Tibial nerve (tissue), 4 donors: ENCODE measurements around the gene CHST4. TPM values are rescaled to one million over a fixed set of nuclear protein-coding genes. Genes with fewer than 3 reads are reported as not detected.
A peak's percentile ranks its signal among the peaks of the same experiment; 100 is the strongest.
"Not testable (repeated sequence)": the region's sequence is repeated elsewhere in the genome, so short reads cannot be mapped to it uniquely, and the experiment has no call there.

Experiments used
- DNase-seq, 2 donors: peaks; one replicate each; pipeline ENCODE4 v3.0.0-alpha.2; 2019; ENCODE audit warnings: low spot score in 2 of 2
- H3K27ac ChIP-seq, 4 donors: fragments of 200-600 bp; sonication (generic) in 3 of 4; one replicate each; pipeline ENCODE4 v1.5.1; 2017 to 2019; ENCODE audit warnings: mild to moderate bottlenecking in 1 of 4
- H3K27me3 ChIP-seq, 2 donors: fragments of 200-600 bp; sonication (generic) in 1 of 2; one replicate each; pipeline versions ENCODE4 v1.5.1 to v1.6.0; 2017 to 2019
- H3K36me3 ChIP-seq, 3 donors: fragments of 200-600 bp; sonication (generic); one replicate each; pipeline ENCODE4 v1.5.1; 2018 to 2019
- H3K4me1 ChIP-seq, 4 donors: fragments of 200-600 bp; sonication (generic) in 3 of 4; one replicate each; pipeline ENCODE4 v1.5.1; 2017 to 2019
- H3K4me3 ChIP-seq, 4 donors: fragments of 200-600 bp; sonication (generic) in 3 of 4; one replicate each; pipeline ENCODE4 v1.5.1; 2017 to 2019; ENCODE audit warnings: mild to moderate bottlenecking in 1 of 4, moderate library complexity in 1 of 4
- H3K9me3 ChIP-seq, 4 donors: fragments of 200-600 bp; sonication (generic) in 3 of 4; one replicate each; pipeline ENCODE4 v1.5.1; 2017 to 2019
- EP300 ChIP-seq, 2 donors: sonication (generic); formaldehyde crosslinking; IDR thresholded peaks; one replicate each; pipeline ENCODE4 v1.6.1; 2017; ENCODE audit warnings: antibody characterized with exemption in 2 of 2, mild to moderate bottlenecking in 1 of 2
- POLR2A ChIP-seq, 2 donors: fragments of 450-650 bp; IDR thresholded peaks; one replicate each; pipeline ENCODE4 v1.6.1; 2017; ENCODE audit warnings: antibody characterized with exemption in 2 of 2, mild to moderate bottlenecking in 2 of 2, moderate library complexity in 2 of 2
- WGBS, 2 donors: methylation state at CpG; one replicate each; pipeline ENCODE4 v1.1.5; 2018; 5-methylcytosine and 5-hydroxymethylcytosine counted together
- total RNA-seq, 4 donors: library from RNA; depleted of rRNA; stranded (reverse); fragments of >200 nt; gene quantifications; one replicate each; pipeline ENCODE4 v1.1.0, GENCODE V29; 2016
- TF ChIP-seq, protein P1 (sequence below), 5 experiments: fragments of 200-600 bp in 3 of 5; fragments of 450-650 bp in 2 of 5; sonication (generic) in 3 of 5; IDR thresholded peaks; one replicate each; pipeline ENCODE4 v1.5.1; 2016 to 2019; ENCODE audit warnings: antibody characterized with exemption in 5 of 5, mild to moderate bottlenecking in 3 of 5, moderate library complexity in 2 of 5

The CHST4 gene
- total RNA-seq, 4 donors from 2014 or later, result not detected

DNA sequence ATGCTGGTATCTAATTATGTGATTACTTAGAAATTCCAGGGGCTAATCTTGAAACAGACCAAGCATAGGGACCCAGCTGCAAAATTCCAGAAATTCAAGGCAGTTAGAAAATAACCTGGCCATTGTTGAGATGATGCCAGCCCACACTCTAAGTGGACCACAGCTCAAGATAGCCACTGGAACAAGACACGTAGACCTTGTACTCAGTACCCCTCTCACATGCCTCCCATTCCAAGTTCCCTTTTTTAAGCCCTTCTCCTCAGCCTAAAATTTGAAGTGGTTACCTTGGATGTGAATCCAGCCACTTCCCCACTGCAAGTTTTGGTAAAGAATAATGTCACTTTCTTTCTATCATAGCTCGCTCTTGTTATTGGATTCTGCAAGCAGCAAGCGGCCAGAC is 33.0 kb upstream of the CHST4 start:
- no peak for DNase-seq
- no peaks in the 10 kb centered on the region for H3K27me3 ChIP-seq
- TF ChIP-seq, protein P1, sequence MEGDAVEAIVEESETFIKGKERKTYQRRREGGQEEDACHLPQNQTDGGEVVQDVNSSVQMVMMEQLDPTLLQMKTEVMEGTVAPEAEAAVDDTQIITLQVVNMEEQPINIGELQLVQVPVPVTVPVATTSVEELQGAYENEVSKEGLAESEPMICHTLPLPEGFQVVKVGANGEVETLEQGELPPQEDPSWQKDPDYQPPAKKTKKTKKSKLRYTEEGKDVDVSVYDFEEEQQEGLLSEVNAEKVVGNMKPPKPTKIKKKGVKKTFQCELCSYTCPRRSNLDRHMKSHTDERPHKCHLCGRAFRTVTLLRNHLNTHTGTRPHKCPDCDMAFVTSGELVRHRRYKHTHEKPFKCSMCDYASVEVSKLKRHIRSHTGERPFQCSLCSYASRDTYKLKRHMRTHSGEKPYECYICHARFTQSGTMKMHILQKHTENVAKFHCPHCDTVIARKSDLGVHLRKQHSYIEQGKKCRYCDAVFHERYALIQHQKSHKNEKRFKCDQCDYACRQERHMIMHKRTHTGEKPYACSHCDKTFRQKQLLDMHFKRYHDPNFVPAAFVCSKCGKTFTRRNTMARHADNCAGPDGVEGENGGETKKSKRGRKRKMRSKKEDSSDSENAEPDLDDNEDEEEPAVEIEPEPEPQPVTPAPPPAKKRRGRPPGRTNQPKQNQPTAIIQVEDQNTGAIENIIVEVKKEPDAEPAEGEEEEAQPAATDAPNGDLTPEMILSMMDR (IDR thresholded peaks at IDR 0.05), result no peak
- TF ChIP-seq POLR2A (IDR thresholded peaks at IDR 0.05) (no peak), EP300 (IDR thresholded peaks at IDR 0.05) (no peak)
- no peak overlapping the region for H3K27ac ChIP-seq
- WGBS, 2 donors, result 61 to 73% methylated on average over 3 of the region's 3 CpGs
- H3K36me3 ChIP-seq, result no peaks in the 10 kb centered on the region
- no peaks in the 10 kb centered on the region for H3K4me1 ChIP-seq
- no peaks in the 10 kb centered on the region for H3K9me3 ChIP-seq
- no peak overlapping the region for H3K4me3 ChIP-seq

DNA sequence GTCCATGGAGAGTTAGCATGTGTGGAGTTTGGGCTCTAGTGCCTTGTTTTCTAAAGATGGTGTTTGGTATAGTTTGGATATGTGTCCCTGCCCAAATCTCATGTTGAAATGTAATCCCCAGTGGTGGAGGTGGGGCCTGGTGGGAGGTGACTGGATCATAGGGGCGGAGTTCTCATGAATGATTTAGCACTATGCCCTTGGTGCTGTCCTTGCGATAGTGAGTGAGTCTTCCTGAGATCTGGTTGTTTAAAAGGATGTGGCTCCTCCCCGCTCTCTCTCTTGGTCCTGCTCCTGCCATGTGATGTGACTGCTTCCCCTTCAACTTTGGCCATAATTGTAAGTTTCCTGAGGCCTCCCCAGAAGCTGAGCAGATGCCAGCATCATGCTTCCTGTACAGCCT is 28.2 kb upstream of the CHST4 start:
- Histone ChIP-seq H3K27ac (no peak overlapping the region), H3K4me1 (no peaks in the 10 kb centered on the region), H3K9me3 (no peaks in the 10 kb centered on the region), H3K36me3 (no peaks in the 10 kb centered on the region), H3K27me3 (no peaks in the 10 kb centered on the region), H3K4me3 (no peak overlapping the region)
- 87 to 94% methylated on average over 3 of the region's 3 CpGs for WGBS, 2 donors
- TF ChIP-seq, protein P1 (IDR thresholded peaks at IDR 0.05), result no peak
- TF ChIP-seq EP300 (IDR thresholded peaks at IDR 0.05), result no peak
- TF ChIP-seq POLR2A (IDR thresholded peaks at IDR 0.05), result no peak
- no peak for DNase-seq

DNA sequence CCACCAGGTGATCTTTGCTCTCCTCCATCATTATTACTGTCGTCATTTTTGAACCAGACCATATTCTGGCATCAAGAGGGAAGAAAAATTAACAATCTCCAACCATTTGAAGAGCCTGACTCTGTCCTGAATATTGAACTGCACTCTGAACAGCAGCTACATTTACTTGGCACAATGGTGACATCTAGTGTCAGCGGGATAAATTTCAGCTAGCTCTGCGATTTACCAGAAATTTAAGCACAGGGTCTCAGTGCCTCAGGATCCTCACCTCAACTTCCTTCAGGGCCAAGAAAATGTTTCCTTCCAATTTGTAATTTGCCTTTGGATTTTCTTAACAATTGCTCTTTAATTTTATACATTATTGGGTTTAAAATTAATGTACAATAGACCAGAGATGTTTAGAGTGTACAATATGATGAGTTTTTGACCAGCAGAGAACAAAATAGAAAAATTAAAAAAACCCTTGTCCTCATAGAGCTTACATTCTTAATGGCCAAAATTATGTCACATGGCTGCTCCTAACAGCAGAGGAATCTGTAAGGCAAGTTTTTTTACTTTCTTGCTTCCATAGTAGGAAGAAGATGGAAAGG is 26.4 kb upstream of the CHST4 start:
- Histone ChIP-seq H3K9me3 (no peaks in the 10 kb centered on the region), H3K27ac (no peak overlapping the region), H3K4me3 (no peak overlapping the region), H3K27me3 (no peaks in the 10 kb centered on the region), H3K36me3 (no peaks in the 10 kb centered on the region), H3K4me1 (no peaks in the 10 kb centered on the region)
- 0 to 1% methylated on average over 3 of the region's 3 CpGs for WGBS, 2 donors
- TF ChIP-seq, protein P1 (IDR thresholded peaks at IDR 0.05), result peak; percentile 51 to 65 (median 61)
- TF ChIP-seq EP300 (IDR thresholded peaks at IDR 0.05), result no peak
- TF ChIP-seq POLR2A (IDR thresholded peaks at IDR 0.05), result no peak
- peak in 1 of 2 donors; percentile 53 for DNase-seq

DNA sequence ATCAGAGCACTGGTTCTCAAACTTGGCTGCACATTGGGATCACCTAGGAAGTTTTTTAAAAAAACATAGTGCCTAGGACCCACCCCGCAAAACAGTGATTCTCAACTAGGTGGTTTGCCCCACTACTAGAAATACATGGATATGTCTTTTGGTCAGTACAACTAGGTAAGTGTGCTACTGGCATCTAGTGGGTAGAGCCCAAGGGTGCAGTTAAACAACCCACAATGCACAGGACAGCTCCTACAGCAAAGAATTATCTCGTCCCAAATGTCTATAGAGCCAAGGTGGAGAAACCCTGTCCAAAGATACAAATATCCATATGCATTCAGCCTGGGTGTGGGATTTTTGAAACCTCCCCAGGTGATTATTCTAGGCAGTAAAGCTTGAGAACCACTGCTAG is 25.3 kb upstream of the CHST4 start:
- no peaks in the 10 kb centered on the region for H3K36me3 ChIP-seq
- TF ChIP-seq, protein P1 (IDR thresholded peaks at IDR 0.05), result no peak
- TF ChIP-seq POLR2A (IDR thresholded peaks at IDR 0.05) (no peak), EP300 (IDR thresholded peaks at IDR 0.05) (no peak)
- 71 to 75% methylated on average over 2 of the region's 2 CpGs for WGBS, 2 donors
- H3K27me3 ChIP-seq, result no peaks in the 10 kb centered on the region
- no peak overlapping the region for H3K4me3 ChIP-seq
- H3K4me1 ChIP-seq, result no peaks in the 10 kb centered on the region
- DNase-seq, result no peak
- H3K27ac ChIP-seq, result no peak overlapping the region
- no peaks in the 10 kb centered on the region for H3K9me3 ChIP-seq

DNA sequence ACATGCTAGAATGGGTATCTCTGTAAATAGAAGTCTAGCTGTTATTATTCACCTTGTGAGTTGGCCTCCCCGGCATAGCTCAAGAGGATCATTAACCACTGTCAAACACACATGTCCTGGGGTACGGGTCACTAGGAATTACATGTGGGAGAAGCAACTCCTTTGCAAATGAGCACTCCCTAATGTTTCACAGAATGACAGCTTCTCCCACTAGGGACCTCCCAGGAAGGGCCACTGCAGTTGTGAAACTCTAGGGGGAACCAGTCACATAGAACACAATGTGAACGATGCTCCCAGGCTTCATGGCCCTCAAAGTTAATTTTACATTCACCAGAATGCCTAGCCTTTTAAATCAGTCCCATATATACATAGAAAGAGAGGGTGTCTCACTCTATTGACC is 24.7 kb upstream of the CHST4 start:
- no peak for DNase-seq
- TF ChIP-seq, protein P1 (IDR thresholded peaks at IDR 0.05), result no peak
- TF ChIP-seq POLR2A (IDR thresholded peaks at IDR 0.05) (no peak), EP300 (IDR thresholded peaks at IDR 0.05) (no peak)
- Histone ChIP-seq H3K4me1 (no peaks in the 10 kb centered on the region), H3K36me3 (no peaks in the 10 kb centered on the region), H3K9me3 (no peaks in the 10 kb centered on the region), H3K4me3 (no peak overlapping the region), H3K27me3 (no peaks in the 10 kb centered on the region), H3K27ac (no peak overlapping the region)
- 61% methylated on average over 3 of the region's 3 CpGs for WGBS, 2 donors

DNA sequence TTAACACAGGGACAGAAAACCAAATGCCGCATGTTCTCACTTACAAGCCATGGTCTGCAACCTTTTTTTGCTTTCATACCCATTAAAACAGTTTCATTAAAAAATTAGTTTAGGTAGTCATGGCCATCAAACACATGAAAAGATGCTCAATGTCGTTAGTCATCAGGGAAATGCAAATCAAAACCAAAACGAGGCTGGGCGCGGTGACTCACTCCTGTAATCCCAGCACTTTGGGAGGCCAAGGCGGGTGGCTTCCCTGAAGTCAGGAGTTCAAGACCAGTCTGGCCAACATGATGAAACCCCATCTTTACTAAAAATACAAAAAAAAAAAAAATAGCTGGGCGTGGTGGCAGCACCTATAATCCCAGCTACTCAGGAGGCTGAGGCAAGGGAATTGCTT is 22.2 kb upstream of the CHST4 start:
- not testable (repeated sequence) for H3K4me1 ChIP-seq, H3K27me3 ChIP-seq, H3K36me3 ChIP-seq, H3K9me3 ChIP-seq, H3K27ac ChIP-seq, DNase-seq, H3K4me3 ChIP-seq
- WGBS, 2 donors, result 73 to 80% methylated on average over 7 of the region's 7 CpGs
